ENCODE measurements around the gene ADGRG2. TPM values are rescaled to one million over a fixed set of nuclear protein-coding genes. Genes with fewer than 3 reads are reported as not detected.
A peak's percentile ranks its signal among the peaks of the same experiment; 100 is the strongest.

The ADGRG2 gene
- total RNA-seq = 1.9 TPM

- no peak for DNase-seq (ENCODE audit: low spot score)
Observed at GRCh38 chrX:19121898-19122640, at the start of gene ADGRG2. Gene ADGRG2 (minus strand): TSS chrX:19122468. CDS start chrX:19068834, 53,634 bp downstream.

- DNase-seq (ENCODE audit: low spot score) = no peak
Observed at GRCh38 chrX:19168609-19169008, 46.3 kb upstream of the ADGRG2 start.

- DNase-seq (ENCODE audit: low spot score) = peak; percentile 18
Observed at GRCh38 chrX:19162851-19163250, 40.6 kb upstream of the ADGRG2 start.

- DNase-seq (ENCODE audit: low spot score) = no peak
Observed at GRCh38 chrX:19156186-19156585, 33.9 kb upstream of the ADGRG2 start.

DNA sequence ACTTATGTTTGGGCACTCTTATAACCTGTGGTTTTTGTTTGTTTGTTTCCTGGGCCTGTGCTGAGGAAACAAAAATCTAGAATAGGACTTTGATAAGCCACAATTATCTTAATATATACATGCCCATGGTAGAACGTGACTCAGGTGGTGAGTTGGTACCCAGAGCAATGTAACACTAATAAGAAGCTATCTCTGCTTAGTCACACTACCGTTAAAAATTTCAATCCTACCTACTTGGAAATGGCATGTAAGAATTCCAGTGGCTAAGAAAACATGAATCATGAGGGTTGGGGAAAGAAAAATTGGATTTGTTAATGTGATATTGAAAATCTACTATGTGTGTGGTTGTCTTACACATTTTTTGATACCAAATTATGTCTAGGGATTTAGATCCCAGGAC, 30.5 kb upstream of the ADGRG2 start:
- DNase-seq (ENCODE audit: low spot score) = no peak

GRCh38 chrX:19137067-19137466, 14.8 kb upstream of the ADGRG2 start:
- no peak for DNase-seq (ENCODE audit: low spot score)

DNA sequence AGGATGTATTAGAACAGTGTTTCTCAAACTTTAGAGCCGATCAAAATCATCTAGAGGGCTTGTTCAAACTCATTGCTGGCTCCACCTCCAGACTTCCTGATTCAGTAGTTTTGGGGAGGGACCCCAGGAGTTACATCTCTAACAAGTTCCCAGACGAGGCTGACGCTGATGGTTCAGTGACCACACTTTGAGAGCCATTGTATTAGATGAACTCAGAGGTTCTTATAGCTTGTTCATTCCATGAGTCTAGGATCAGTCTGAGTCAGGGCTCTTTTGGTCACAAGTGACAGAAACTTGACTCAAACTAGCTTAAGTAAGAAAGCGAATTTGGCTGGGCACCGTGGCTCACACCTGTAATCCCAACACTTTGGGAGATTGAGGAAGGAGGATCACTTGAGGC, 11.5 kb upstream of the ADGRG2 start:
- DNase-seq (ENCODE audit: low spot score) = no peak

GRCh38 chrX:19133231-19133630, 11.0 kb upstream of the ADGRG2 start:
- DNase-seq (ENCODE audit: low spot score) = no peak

GRCh38 chrX:19130628-19131027, 8.4 kb upstream of the ADGRG2 start:
- DNase-seq (ENCODE audit: low spot score) = no peak

DNA sequence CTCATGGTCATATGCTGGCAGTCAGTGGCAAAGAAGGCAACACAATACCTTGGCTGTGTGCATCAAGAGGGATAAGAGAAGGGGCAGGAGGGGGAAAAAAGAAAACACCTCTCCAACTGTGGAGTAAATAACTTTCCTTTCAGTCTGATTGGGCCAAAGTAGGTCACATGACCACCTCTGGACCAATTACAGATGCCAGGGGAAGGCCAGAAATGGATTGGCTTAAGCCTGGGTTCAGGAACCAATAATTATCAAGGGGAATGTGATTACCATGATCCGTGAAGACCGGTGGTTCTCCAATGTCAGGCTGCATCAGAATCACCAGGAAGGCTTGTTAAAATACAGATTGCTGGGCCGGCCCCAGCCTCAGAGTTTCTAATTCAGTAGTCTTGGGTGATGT, 7.4 kb upstream of the ADGRG2 start:
- no peak for DNase-seq (ENCODE audit: low spot score)

- DNase-seq (ENCODE audit: low spot score) = no peak
Observed at GRCh38 chrX:19127649-19128168, 5.4 kb upstream of the ADGRG2 start.

GRCh38 chrX:19122641-19123009, 357 bp upstream of the ADGRG2 start:
- DNase-seq (ENCODE audit: low spot score) = no peak

- DNase-seq (ENCODE audit: low spot score) = no peak
Observed at GRCh38 chrX:19121466-19121865, 802 bp downstream of the ADGRG2 start.

DNA sequence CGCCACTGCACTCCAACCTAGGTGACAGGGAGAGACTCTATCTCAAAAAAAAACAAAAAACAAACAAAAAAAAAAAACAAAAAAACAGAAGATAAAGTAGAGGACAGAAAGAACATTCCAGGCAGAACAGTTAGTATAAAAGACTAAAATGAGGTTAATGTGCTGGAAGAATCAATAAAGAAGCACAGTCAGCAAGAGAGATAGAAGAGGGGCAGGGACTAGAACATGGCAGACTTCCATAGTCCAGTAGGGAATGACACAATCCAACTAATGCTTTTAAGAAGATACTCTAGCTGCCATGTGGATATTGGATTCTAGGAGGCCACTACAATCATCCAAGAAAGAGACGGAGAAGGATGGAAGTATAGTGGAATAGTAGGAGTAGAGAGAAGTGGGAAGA, 11.6 kb downstream of the ADGRG2 start:
- DNase-seq (ENCODE audit: low spot score) = no peak

- DNase-seq (ENCODE audit: low spot score) = no peak
Observed at GRCh38 chrX:19107035-19107434, 15.2 kb downstream of the ADGRG2 start.

- no peak for DNase-seq (ENCODE audit: low spot score)
Observed at GRCh38 chrX:19100586-19100985, 21.7 kb downstream of the ADGRG2 start.

- no peak for DNase-seq (ENCODE audit: low spot score)
Observed at GRCh38 chrX:19097553-19098283, 24.6 kb downstream of the ADGRG2 start.

DNA sequence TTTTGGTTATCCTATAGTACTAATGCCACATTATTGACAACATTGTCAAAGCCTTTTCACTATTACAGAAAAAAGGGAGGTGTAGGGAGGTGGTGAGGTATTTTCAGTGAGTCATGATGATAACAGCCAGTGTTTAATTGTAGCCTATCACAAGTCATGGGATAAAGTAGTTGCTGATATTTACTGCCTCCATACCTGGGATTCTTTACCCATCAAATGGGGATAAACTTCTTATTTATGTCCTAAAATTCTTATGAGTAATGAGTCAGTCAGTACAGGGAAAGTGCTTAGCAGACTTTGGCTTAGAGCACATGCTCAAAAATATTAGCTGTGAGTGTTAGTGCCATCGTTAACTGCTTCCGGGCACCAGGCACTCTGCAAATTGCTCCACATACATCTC, 25.7 kb downstream of the ADGRG2 start:
- DNase-seq (ENCODE audit: low spot score) = no peak

- no peak for DNase-seq (ENCODE audit: low spot score)
Observed at GRCh38 chrX:19094654-19095053, 27.6 kb downstream of the ADGRG2 start.

GRCh38 chrX:19091596-19091995, 30.7 kb downstream of the ADGRG2 start:
- DNase-seq (ENCODE audit: low spot score) = no peak

GRCh38 chrX:19089555-19090040, 32.7 kb downstream of the ADGRG2 start:
- DNase-seq (ENCODE audit: low spot score) = no peak

GRCh38 chrX:19086102-19086772, 36.0 kb downstream of the ADGRG2 start:
- no peak for DNase-seq (ENCODE audit: low spot score)
